HepG2 (cell line): ENCODE measurements around the gene ELOVL2. TPM values are rescaled to one million over a fixed set of nuclear protein-coding genes. Genes with fewer than 3 reads are reported as not detected.

Experiments
- ATAC-seq: fragments of 200-7000 bp; cut with Tn5 transposase; 3 replicates; pipeline ENCODE4 v1.9.1; 2020; ENCODE audit warnings: mild to moderate bottlenecking, moderate library complexity
- BruUV-seq: library from RNA; stranded (reverse); fragments of 400-500 nt; replicated peaks from 2 replicates; lab custom pipeline; 2021; lab: Mats Ljungman, UMichigan
- CTCF ChIA-PET: fragments of 300-600 bp; formaldehyde crosslinking; extraction: SDS; loops from one replicate; lab custom pipeline; 2021; ENCODE audit warnings: low total read pairs, inconsistent platforms, low intra/inter-chr PET ratio; lab: Yijun Ruan, JAX
- POLR2A ChIA-PET: fragments of 350-600 bp; sonication (Branson Sonifier 250); formaldehyde crosslinking; loops from one replicate; lab custom pipeline; 2020; ENCODE audit warnings: antibody characterized with exemption, inconsistent platforms; lab: Yijun Ruan, JAX
- DNase-seq: peaks from one replicate; pipeline ENCODE4 v3.0.0-alpha.2; 2015; ENCODE audit warnings: low spot score
- FAIRE-seq: peaks from 3 replicates; lab custom pipeline; 2011; peaks lifted over from hg19 to GRCh38; lab: Jason Lieb, UNC
- H2AFZ ChIP-seq: one replicate; pipeline ENCODE4 v1.6.1; 2011; ENCODE audit warnings: low read length, inconsistent platforms
- H3K27ac ChIP-seq: fragments of 300-600 bp; 3 replicates; pipeline ENCODE4 v1.8.0; 2011; ENCODE audit warnings: mixed run types, mild to moderate bottlenecking, mixed read lengths, low read length, inconsistent platforms; ENCODE audit not compliant: insufficient read depth; ENCODE audit errors: extremely low read length
- H3K27me3 ChIP-seq, 2 experiments: fragments of 200-600 bp in 1 of 2; 2 replicates in 1 of 2; 3 replicates in 1 of 2; pipeline versions ENCODE4 v1.6.0 to v1.8.0; 2011; ENCODE audit warnings: low read length in 2 of 2, mild to moderate bottlenecking in 2 of 2, moderate library complexity in 2 of 2, inconsistent platforms in 1 of 2; ENCODE audit not compliant: insufficient read depth in 2 of 2, control insufficient read depth in 1 of 2
- H3K36me3 ChIP-seq, 2 experiments: fragments of 200-600 bp in 1 of 2; replicated peaks in 1 of 2; 2 replicates in 1 of 2; 3 replicates in 1 of 2; pipeline versions ENCODE4 v1.5.1 to v1.8.0; 2011; ENCODE audit warnings: low read length in 2 of 2, inconsistent platforms in 1 of 2; ENCODE audit not compliant: insufficient read depth in 2 of 2, control insufficient read depth in 1 of 2
- H3K4me1 ChIP-seq: 2 replicates; pipeline ENCODE4 v1.5.1; 2012; ENCODE audit warnings: low read length, inconsistent platforms; ENCODE audit not compliant: insufficient read depth
- H3K4me2 ChIP-seq: 2 replicates; pipeline ENCODE4 v1.6.0; 2011; ENCODE audit warnings: low read depth, low read length, inconsistent platforms
- H3K4me3 ChIP-seq, 3 experiments: fragments of 200-600 bp in 1 of 3; sonication (generic), shearing (Covaris generic) in 1 of 3; replicated peaks in 1 of 3; 2 replicates each; pipeline ENCODE4 v1.5.1; 2011 to 2016; ENCODE audit warnings: low read length in 3 of 3, inconsistent platforms in 2 of 3, low read depth in 2 of 3, mild to moderate bottlenecking in 2 of 3, control low read depth in 1 of 3, mixed read lengths in 1 of 3; ENCODE audit not compliant: insufficient read depth in 1 of 3
- H3K79me2 ChIP-seq: one replicate; pipeline ENCODE4 v1.6.1; 2011; ENCODE audit warnings: low read length, inconsistent platforms; ENCODE audit not compliant: insufficient read depth
- H3K9ac ChIP-seq: 2 replicates; pipeline ENCODE4 v1.6.0; 2011; ENCODE audit warnings: mild to moderate bottlenecking, low read depth, low read length, inconsistent platforms; ENCODE audit not compliant: insufficient read depth
- H3K9me3 ChIP-seq: 2 replicates; pipeline ENCODE4 v1.5.1; 2012; ENCODE audit warnings: mild to moderate bottlenecking, low read length
- H4K20me1 ChIP-seq: 2 replicates; pipeline ENCODE4 v1.6.0; 2011; ENCODE audit warnings: inconsistent platforms, mild to moderate bottlenecking, low read length, moderate library complexity; ENCODE audit not compliant: insufficient read depth
- CHD2 ChIP-seq: IDR thresholded peaks from 2 replicates; pipeline ENCODE4 v1.6.1; 2011; ENCODE audit warnings: low read depth, low read length, improper control_type of control experiment
- FOXA1 ChIP-seq, 2 experiments: fragments of 450-650 bp in 1 of 2; sonication (generic) in 1 of 2; formaldehyde crosslinking in 1 of 2; IDR thresholded peaks; 2 replicates each; pipeline versions ENCODE4 v1.4.0 to v1.6.1; 2016 to 2020; ENCODE audit warnings: missing genetic modification reagents in 1 of 2
- KLF16 ChIP-seq, 2 experiments: sonication (generic) in 1 of 2; formaldehyde crosslinking in 1 of 2; IDR thresholded peaks; 2 replicates each; pipeline versions ENCODE4 v1.6.1 to v1.8.0; 2016 to 2023; ENCODE audit warnings: missing genetic modification reagents in 2 of 2, missing compliant biosample characterization in 1 of 2
- POGZ ChIP-seq: sonication (generic); formaldehyde crosslinking; IDR thresholded peaks from 2 replicates; pipeline ENCODE4 v1.4.0; 2020; ENCODE audit warnings: mild to moderate bottlenecking, missing genetic modification reagents
- SAP130 ChIP-seq: IDR thresholded peaks from 2 replicates; pipeline ENCODE4 v1.6.1; 2016; ENCODE audit warnings: low read depth
- ZNF558 ChIP-seq: sonication (generic); formaldehyde crosslinking; IDR thresholded peaks from 2 replicates; pipeline ENCODE4 v1.9.0; 2022; ENCODE audit warnings: mild to moderate bottlenecking, missing genetic modification reagents, borderline replicate concordance
- ZNF580 ChIP-seq: IDR thresholded peaks from 2 replicates; pipeline ENCODE4 v1.6.1; 2016; ENCODE audit warnings: low read depth, borderline replicate concordance
- WGBS: methylation state at CpG from one replicate; pipeline ENCODE4 v1.1.6; 2017; ENCODE audit warnings: low lambda C conversion rate; 5-methylcytosine and 5-hydroxymethylcytosine counted together
- in situ Hi-C: cut with HindIII; loops from 2 replicates; pipeline ENCODE4 v1.10.0; 2017; ENCODE audit warnings: low pct_unique_long_range_greater_than_20kb; ENCODE audit not compliant: extremely low pct_ligation_motif_present
- intact Hi-C: fragments of 100-400 bp; cut with micrococcal nuclease; formaldehyde crosslinking; loops from one replicate; pipeline ENCODE4 v1.10.0; 2022; ENCODE audit not compliant: unreplicated experiment
- polyA plus RNA-seq, 8 experiments: library from polyadenylated mRNA; depleted of rRNA in 3 of 8; stranded (reverse) in 7 of 8; unstranded in 1 of 8; fragments of >200 nt; fragmentation: Illumina TruSeq in 4 of 8; extraction: Trizol in 4 of 8; gene quantifications; 2 replicates each; pipeline versions ENCODE4 v1.2.1 to v1.2.3, GENCODE V29; 2011 to 2016; ENCODE audit warnings: low read depth in 4 of 8, missing spikeins in 1 of 8, mixed read lengths in 1 of 8; ENCODE audit not compliant: insufficient read depth in 1 of 8
- total RNA-seq, 5 experiments: library from RNA; depleted of rRNA; stranded (reverse); fragments of >200 nt; fragmentation: Illumina TruSeq; extraction: Trizol; gene quantifications; 2 replicates each; pipeline ENCODE4 v1.2.3, GENCODE V29; 2016; ENCODE audit warnings: low read depth in 1 of 5
- TF ChIP-seq, protein P1 (sequence below): sonication (generic); formaldehyde crosslinking; IDR thresholded peaks from 2 replicates; pipeline ENCODE4 v1.4.0; 2020; ENCODE audit warnings: low read depth, missing genetic modification reagents
- TF ChIP-seq, protein P2 (sequence below): sonication (generic); formaldehyde crosslinking; IDR thresholded peaks from 2 replicates; pipeline ENCODE4 v1.5.1; 2020; ENCODE audit warnings: missing genetic modification reagents, mild to moderate bottlenecking, borderline replicate concordance
- TF ChIP-seq, protein P3 (sequence below): sonication (generic); formaldehyde crosslinking; IDR thresholded peaks from 2 replicates; pipeline ENCODE4 v1.4.0; 2020; ENCODE audit warnings: missing genetic modification reagents, borderline replicate concordance

The ELOVL2 gene
- total and polyA plus RNA-seq, 2 of the 13 experiments (the other 11 are each of a cell fraction or from before 2014, with no cell fraction given): 43.6 to 65.4 TPM

- Histone ChIP-seq H3K4me2 (peak overlapping the region; percentile 84), H3K27me3 (no peaks in the 10 kb centered on the region), H3K4me3 (peak overlapping the region in 2 of 3 experiments; percentile 35 to 43; a peak in 3 of 6 replicates), H2AFZ (no peak overlapping the region), H3K27ac (peak overlapping the region; percentile 95), H3K9me3 (no peaks in the 10 kb centered on the region), H3K4me1 (peaks cover 94% of the 10 kb centered on the region), H4K20me1 (no peaks in the 10 kb centered on the region), H3K36me3 (peaks cover 0 to 6% of the 10 kb centered on the region in 2 experiments; a peak in 2 of 5 replicates), H3K9ac (peak overlapping the region; percentile 73), H3K79me2 (peaks cover 53% of the 10 kb centered on the region)
- ChIA-PET CTCF (interaction anchor here (1.2 to 2.7 kb wide), 4 partner anchors 32 to 62 kb away, joined by 3 to 27 read pairs (median 8); partner anchors contain the start of gene ELOVL2), POLR2A (interaction anchor here (1.0 to 2.9 kb wide), 15 partner anchors 8 to 292 kb away, joined by 3 to 52 read pairs (median 7); partner anchors contain the start of genes ELOVL2 and SMIM13)
- ATAC-seq (peak; percentile 13; the same call in 1 of the 3 replicates), DNase-seq (no peak), FAIRE-seq (no peak)
- in situ Hi-C loops (loop anchor here (5.0 kb wide), 1 partner anchor 56 kb away; no protein-coding TSS in a partner anchor), intact Hi-C loops (loop anchor here (1.0 kb wide), 3 partner anchors 29 to 56 kb away; no protein-coding TSS in a partner anchor)
- WGBS: 83% methylated on average over 5 of the region's 5 CpGs
- no TSS peak for BruUV-seq
- TF ChIP-seq ZNF558 (CRISPR knock-in tag): no peak
- TF ChIP-seq SAP130 (CRISPR knock-in tag): 0 out of 2 replicates have a peak, but pooled peaks have one; percentile 24
- TF ChIP-seq FOXA1 (IDR thresholded peaks at IDR 0.05): no peak
- TF ChIP-seq FOXA1 (CRISPR knock-in tag; IDR thresholded peaks at IDR 0.05): peak; percentile 13; the same call in 1 of the 2 replicates
- TF ChIP-seq, protein P1, sequence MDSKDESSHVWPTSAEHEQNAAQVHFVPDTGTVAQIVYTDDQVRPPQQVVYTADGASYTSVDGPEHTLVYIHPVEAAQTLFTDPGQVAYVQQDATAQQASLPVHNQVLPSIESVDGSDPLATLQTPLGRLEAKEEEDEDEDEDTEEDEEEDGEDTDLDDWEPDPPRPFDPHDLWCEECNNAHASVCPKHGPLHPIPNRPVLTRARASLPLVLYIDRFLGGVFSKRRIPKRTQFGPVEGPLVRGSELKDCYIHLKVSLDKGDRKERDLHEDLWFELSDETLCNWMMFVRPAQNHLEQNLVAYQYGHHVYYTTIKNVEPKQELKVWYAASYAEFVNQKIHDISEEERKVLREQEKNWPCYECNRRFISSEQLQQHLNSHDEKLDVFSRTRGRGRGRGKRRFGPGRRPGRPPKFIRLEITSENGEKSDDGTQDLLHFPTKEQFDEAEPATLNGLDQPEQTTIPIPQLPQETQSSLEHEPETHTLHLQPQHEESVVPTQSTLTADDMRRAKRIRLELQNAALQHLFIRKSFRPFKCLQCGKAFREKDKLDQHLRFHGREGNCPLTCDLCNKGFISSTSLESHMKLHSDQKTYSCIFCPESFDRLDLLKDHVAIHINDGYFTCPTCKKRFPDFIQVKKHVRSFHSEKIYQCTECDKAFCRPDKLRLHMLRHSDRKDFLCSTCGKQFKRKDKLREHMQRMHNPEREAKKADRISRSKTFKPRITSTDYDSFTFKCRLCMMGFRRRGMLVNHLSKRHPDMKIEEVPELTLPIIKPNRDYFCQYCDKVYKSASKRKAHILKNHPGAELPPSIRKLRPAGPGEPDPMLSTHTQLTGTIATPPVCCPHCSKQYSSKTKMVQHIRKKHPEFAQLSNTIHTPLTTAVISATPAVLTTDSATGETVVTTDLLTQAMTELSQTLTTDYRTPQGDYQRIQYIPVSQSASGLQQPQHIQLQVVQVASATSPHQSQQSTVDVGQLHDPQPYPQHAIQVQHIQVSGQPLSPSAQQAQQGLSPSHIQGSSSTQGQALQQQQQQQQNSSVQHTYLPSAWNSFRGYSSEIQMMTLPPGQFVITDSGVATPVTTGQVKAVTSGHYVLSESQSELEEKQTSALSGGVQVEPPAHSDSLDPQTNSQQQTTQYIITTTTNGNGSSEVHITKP (CRISPR knock-in tag): no peak
- no peak for TF ChIP-seq CHD2
- TF ChIP-seq, protein P2, sequence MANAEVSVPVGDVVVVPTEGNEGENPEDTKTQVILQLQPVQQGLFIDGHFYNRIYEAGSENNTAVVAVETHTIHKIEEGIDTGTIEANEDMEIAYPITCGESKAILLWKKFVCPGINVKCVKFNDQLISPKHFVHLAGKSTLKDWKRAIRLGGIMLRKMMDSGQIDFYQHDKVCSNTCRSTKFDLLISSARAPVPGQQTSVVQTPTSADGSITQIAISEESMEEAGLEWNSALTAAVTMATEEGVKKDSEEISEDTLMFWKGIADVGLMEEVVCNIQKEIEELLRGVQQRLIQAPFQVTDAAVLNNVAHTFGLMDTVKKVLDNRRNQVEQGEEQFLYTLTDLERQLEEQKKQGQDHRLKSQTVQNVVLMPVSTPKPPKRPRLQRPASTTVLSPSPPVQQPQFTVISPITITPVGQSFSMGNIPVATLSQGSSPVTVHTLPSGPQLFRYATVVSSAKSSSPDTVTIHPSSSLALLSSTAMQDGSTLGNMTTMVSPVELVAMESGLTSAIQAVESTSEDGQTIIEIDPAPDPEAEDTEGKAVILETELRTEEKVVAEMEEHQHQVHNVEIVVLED: no peak
- no peak for TF ChIP-seq ZNF580 (CRISPR knock-in tag)
- TF ChIP-seq, protein P3, sequence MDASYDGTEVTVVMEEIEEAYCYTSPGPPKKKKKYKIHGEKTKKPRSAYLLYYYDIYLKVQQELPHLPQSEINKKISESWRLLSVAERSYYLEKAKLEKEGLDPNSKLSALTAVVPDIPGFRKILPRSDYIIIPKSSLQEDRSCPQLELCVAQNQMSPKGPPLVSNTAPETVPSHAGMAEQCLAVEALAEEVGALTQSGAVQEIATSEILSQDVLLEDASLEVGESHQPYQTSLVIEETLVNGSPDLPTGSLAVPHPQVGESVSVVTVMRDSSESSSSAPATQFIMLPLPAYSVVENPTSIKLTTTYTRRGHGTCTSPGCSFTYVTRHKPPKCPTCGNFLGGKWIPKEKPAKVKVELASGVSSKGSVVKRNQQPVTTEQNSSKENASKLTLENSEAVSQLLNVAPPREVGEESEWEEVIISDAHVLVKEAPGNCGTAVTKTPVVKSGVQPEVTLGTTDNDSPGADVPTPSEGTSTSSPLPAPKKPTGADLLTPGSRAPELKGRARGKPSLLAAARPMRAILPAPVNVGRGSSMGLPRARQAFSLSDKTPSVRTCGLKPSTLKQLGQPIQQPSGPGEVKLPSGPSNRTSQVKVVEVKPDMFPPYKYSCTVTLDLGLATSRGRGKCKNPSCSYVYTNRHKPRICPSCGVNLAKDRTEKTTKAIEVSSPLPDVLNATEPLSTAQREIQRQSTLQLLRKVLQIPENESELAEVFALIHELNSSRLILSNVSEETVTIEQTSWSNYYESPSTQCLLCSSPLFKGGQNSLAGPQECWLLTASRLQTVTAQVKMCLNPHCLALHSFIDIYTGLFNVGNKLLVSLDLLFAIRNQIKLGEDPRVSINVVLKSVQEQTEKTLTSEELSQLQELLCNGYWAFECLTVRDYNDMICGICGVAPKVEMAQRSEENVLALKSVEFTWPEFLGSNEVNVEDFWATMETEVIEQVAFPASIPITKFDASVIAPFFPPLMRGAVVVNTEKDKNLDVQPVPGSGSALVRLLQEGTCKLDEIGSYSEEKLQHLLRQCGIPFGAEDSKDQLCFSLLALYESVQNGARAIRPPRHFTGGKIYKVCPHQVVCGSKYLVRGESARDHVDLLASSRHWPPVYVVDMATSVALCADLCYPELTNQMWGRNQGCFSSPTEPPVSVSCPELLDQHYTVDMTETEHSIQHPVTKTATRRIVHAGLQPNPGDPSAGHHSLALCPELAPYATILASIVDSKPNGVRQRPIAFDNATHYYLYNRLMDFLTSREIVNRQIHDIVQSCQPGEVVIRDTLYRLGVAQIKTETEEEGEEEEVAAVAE: no peak
- 0 out of 4 replicates have a peak, but pooled peaks of 1 of the 2 experiments have one; percentile 31 for TF ChIP-seq KLF16 (CRISPR knock-in tag; IDR thresholded peaks at IDR 0.05)
- TF ChIP-seq POGZ (CRISPR knock-in tag): no peak
Observed at GRCh38 chr6:11012976-11013720, 31.0 kb downstream of the ELOVL2 start.
